GM12873 (cell line): ENCODE results near the gene KIAA0753.
A peak's percentile ranks its signal among the peaks of the same experiment; 100 is the strongest.

ENCODE experiments used
- CTCF ChIP-seq: IDR thresholded peaks from 2 replicates; pipeline ENCODE4 v1.5.1; 2012; ENCODE audit warnings: low read depth, mild to moderate bottlenecking, moderate library complexity, low read length, control low read depth; ENCODE audit not compliant: insufficient read depth; ENCODE audit errors: missing control alignments

KIAA0753 gene

GRCh38 chr17:6554871-6555330, 85.6 kb downstream of the KIAA0753 start:
- TF ChIP-seq CTCF: no peak

DNA sequence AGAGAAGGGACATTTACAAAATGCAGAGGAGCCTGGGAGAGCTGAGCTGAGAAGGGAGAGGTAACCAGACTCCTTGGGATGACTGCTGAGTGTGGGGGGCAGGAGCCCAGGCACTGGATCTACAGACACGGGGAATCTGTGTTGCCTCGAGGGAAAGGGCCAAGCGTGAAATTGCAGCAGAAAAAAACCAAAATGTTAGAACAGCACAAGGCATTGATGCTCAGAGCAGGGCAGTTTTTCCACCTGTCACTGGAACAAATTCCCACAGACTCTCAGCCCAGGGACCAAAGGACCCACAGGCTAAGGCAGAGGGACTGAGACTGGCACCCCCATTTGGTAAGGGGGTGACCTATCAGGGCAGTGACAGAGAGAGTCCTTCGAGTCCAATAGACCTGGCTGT, 86.2 kb downstream of the KIAA0753 start:
- no peak for TF ChIP-seq CTCF

- no peak for TF ChIP-seq CTCF
Observed at GRCh38 chr17:6551869-6552531, 88.5 kb downstream of the KIAA0753 start.

DNA sequence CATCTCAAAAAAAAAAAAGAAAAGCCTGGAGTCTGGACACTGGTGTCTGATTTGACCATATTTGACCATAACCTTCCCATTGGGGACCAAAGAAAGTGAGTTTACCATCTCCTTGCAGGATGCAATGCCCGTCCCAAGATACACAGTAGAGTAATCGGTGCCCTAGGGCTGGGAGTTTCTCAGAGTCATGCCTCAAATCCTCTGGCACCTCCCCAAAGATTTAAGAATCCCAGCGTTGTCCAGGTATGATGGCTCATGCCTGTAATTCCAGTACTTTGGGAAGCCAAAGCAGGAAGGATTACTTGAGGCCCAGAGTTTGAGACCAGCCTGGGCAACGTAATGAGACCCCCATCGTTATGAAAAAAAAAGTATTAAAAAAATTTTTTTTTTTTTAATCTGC, 89.2 kb downstream of the KIAA0753 start:
- TF ChIP-seq CTCF: no peak

- no peak for TF ChIP-seq CTCF
Observed at GRCh38 chr17:6549384-6550036, 91.0 kb downstream of the KIAA0753 start.

DNA sequence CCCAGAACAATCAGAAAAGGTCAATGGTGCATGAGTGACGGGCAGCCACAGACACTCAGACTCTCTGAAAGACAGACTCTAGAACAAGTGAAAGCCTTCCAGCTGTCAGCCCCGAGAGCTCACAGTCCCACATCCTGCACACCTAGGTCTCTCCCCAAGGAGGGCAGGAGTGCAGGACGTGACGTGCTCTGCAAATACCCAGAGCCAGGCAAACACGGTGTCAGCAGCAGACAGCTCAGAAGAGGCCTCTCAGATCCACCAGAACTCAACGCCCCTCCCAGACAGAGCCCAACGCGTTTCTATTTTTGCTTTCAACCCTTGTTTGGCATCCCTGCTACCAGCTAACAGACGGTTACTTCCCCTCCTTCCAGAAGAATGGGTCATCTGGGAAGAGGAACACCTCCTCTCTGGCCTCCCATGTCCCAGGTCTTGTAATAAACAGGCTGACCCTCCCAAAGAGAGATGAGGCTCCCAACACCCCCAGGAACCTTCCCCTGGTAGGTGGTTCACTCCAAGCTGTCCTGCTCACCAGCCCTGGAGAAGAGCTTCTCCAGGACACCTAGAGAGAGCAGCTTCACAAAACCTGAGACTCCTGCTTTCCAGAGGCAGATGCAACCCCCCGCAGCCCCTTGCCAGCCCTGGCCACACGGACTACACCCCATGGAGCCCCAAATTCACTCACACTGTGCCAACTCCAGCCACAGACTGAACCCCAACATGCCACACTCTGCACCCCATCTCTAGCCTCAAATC, 91.8 kb downstream of the KIAA0753 start:
- TF ChIP-seq CTCF: no peak

GRCh38 chr17:6548034-6548433, 92.5 kb downstream of the KIAA0753 start:
- TF ChIP-seq CTCF: peak; percentile 2
